Colonic mucosa (tissue), 4 donors: ENCODE measurements around the gene NXPE3. TPM values are rescaled to one million over a fixed set of nuclear protein-coding genes. Genes with fewer than 3 reads are reported as not detected.

Experiments used
- DNase-seq: peaks from one replicate; pipeline ENCODE4 v3.0.0-alpha.2; 2020
- H3K27ac ChIP-seq: fragments of 200-600 bp; one replicate; pipeline ENCODE4 v1.8.0; 2021
- H3K27me3 ChIP-seq: fragments of 200-600 bp; one replicate; pipeline ENCODE4 v1.8.0; 2021
- H3K36me3 ChIP-seq: fragments of 200-600 bp; one replicate; pipeline ENCODE4 v1.8.0; 2021
- H3K4me1 ChIP-seq: fragments of 200-600 bp; one replicate; pipeline ENCODE4 v1.8.0; 2021; ENCODE audit warnings: mild to moderate bottlenecking
- H3K4me3 ChIP-seq: fragments of 200-600 bp; one replicate; pipeline ENCODE4 v1.8.0; 2021
- H3K9ac ChIP-seq, 2 donors: one replicate each; pipeline ENCODE4 v1.7.0; 2013; ENCODE audit warnings: control low read depth in 2 of 2, low read depth in 2 of 2, low read length in 2 of 2
- H3K9me3 ChIP-seq: fragments of 200-600 bp; one replicate; pipeline ENCODE4 v1.8.0; 2021
- CTCF ChIP-seq: fragments of 200-600 bp; IDR thresholded peaks from one replicate; pipeline ENCODE4 v1.8.0; 2022; ENCODE audit warnings: antibody characterized with exemption, mild to moderate bottlenecking
- intact Hi-C: fragments of 100-400 bp; cut with DNase I; formaldehyde crosslinking; loops from one replicate; pipeline ENCODE4 v1.14.1; 2022
- total RNA-seq, 2 donors: library from RNA; stranded (reverse); fragmentation: NEBNext Ultra II Directional in 1 of 2; extraction: Animal tissue kit (Norgen Biotek cat#: 25700) in 1 of 2; gene quantifications; one replicate each; pipeline ENCODE4 v1.2.1, GENCODE V29; 2021
- donor health status: healthy.
- donor health status: DM: no; HTN: no; CAD: no.
- donor health status: DM: no; HTN: no; CAD: no.

NXPE3 gene
- total RNA-seq, 2 donors from 2014 or later = 2.1 to 3.5 TPM

DNA sequence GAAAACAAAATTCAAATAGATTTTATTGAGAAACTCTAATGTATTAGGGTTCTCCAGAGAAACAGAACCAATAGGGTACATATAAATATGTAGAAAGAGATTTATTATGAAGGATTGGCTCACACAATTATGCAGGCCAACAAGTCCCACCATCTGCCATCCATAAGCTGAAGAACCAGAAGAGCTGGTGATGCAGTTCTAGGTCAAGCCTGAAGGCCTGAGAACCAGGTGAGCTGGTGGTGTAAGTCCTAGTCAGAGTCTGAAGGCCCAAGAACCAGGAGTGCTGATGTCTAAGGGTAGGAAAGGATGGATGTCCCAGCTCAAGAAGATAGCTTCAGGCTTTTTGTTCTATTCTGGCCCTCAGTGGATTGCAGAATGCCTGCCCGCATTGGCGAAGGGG lies 67.7 kb downstream of the NXPE3 start:
- no peak for TF ChIP-seq CTCF
- intact Hi-C loops = no loop called here
- Histone ChIP-seq H3K9me3 (no peaks in the 10 kb centered on the region), H3K4me3 (no peak overlapping the region), H3K4me1 (peaks cover 7% of the 10 kb centered on the region), H3K27me3 (no peaks in the 10 kb centered on the region), H3K9ac (no peak overlapping the region), H3K27ac (peak overlapping the region; percentile 99), H3K36me3 (no peaks in the 10 kb centered on the region)
- DNase-seq = no peak

GRCh38 chr3:101847328-101847727 lies 68.3 kb downstream of the NXPE3 start:
- H3K4me3 ChIP-seq = no peak overlapping the region
- H3K27ac ChIP-seq = peak overlapping the region; percentile 99
- no peaks in the 10 kb centered on the region for H3K9me3 ChIP-seq
- intact Hi-C loops = no loop called here
- H3K9ac ChIP-seq = peak overlapping the region in 1 of 2 donors; percentile 97
- no peak for DNase-seq
- H3K36me3 ChIP-seq = no peaks in the 10 kb centered on the region
- H3K27me3 ChIP-seq = no peaks in the 10 kb centered on the region
- H3K4me1 ChIP-seq = peaks cover 7% of the 10 kb centered on the region
- TF ChIP-seq CTCF = no peak

- Histone ChIP-seq H3K36me3 (peaks cover 2% of the 10 kb centered on the region), H3K4me3 (peak overlapping the region; percentile 85), H3K9ac (peak overlapping the region; percentile 82 to 97), H3K9me3 (no peaks in the 10 kb centered on the region), H3K4me1 (peaks cover 10% of the 10 kb centered on the region), H3K27ac (peak overlapping the region; percentile 99), H3K27me3 (no peaks in the 10 kb centered on the region)
- intact Hi-C loops = no loop called here
- DNase-seq = peak; percentile 54
- TF ChIP-seq CTCF = no peak
These were observed 69.3 kb downstream of the NXPE3 start for GRCh38 chr3:101848326-101848725.

GRCh38 chr3:101848754-101849713 lies 70.0 kb downstream of the NXPE3 start, which contains the start of gene NFKBIZ:
NFKBIZ (plus strand) TSS chr3:101849514; CDS start chr3:101849629, 115 bp downstream.
- Histone ChIP-seq H3K4me1 (peaks cover 14% of the 10 kb centered on the region), H3K9ac (peak within 1 kb of the TSS; percentile 97 to 98)

More at GRCh38 chr3:101848754-101849713, 70.0 kb downstream of the NXPE3 start, which contains the start of gene NFKBIZ:
- intact Hi-C loops = no loop called here
- Histone ChIP-seq H3K4me3 (peak within 1 kb of the TSS; percentile 85), H3K9me3 (no peaks in the 10 kb centered on the region), H3K36me3 (peaks cover 6% of the 10 kb centered on the region), H3K27ac (peak within 1 kb of the TSS; percentile 99), H3K27me3 (no peaks in the 10 kb centered on the region)
- peak; percentile 98 for DNase-seq
- TF ChIP-seq CTCF = no peak
